ENCODE data around the gene CD79B.

DNA sequence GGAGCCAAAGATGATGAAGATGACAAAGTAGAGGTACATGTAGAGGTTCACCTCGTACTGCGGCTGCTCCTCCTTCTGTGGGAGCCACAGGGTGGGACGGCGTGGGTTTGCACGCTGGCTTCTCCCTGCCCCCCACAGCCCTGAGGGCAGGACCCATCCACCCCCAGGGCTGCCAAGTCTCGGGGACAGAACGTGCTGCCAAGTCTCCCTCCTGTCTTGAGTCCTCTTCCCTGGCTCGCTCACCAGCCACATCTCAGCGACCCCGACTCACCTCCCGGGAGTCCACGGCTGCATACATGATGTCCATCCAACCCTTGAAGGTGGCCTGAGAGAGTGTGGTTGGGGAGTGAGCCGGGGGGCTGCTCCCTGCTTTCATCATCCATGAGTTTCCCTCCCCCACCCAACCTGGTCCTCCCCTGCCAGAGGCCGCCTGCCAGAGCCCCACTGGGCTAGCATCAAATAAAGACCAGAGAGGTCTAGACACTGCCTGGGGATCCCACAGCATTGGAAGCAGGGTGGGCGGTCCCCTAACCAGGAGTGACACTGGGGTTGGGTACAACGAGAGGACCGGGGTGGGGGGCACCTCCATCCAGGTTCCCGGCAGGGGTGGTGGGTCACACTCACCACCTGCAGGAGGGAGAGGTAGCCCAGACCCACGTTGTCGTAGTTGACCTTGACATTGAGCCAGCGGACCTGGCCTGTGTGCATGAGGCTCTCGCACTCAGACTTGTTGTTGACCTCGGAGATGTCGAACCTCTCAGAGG lies 12.8 kb upstream of the CD79B start:
- TF ChIP-seq, protein P1, sequence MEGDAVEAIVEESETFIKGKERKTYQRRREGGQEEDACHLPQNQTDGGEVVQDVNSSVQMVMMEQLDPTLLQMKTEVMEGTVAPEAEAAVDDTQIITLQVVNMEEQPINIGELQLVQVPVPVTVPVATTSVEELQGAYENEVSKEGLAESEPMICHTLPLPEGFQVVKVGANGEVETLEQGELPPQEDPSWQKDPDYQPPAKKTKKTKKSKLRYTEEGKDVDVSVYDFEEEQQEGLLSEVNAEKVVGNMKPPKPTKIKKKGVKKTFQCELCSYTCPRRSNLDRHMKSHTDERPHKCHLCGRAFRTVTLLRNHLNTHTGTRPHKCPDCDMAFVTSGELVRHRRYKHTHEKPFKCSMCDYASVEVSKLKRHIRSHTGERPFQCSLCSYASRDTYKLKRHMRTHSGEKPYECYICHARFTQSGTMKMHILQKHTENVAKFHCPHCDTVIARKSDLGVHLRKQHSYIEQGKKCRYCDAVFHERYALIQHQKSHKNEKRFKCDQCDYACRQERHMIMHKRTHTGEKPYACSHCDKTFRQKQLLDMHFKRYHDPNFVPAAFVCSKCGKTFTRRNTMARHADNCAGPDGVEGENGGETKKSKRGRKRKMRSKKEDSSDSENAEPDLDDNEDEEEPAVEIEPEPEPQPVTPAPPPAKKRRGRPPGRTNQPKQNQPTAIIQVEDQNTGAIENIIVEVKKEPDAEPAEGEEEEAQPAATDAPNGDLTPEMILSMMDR (IDR thresholded peaks at IDR 0.05), result no peak
- TF ChIP-seq POLR2A (IDR thresholded peaks at IDR 0.05), result no peak

Measured in heart left ventricle (tissue), 13 donors.